ENCODE measurements around the gene ETV7. TPM values are rescaled to one million over a fixed set of nuclear protein-coding genes. Genes with fewer than 3 reads are reported as not detected.

The ETV7 gene
- total RNA-seq, 3 donors from 2014 or later = 2.6 to 5.7 (median 2.8) TPM

DNA sequence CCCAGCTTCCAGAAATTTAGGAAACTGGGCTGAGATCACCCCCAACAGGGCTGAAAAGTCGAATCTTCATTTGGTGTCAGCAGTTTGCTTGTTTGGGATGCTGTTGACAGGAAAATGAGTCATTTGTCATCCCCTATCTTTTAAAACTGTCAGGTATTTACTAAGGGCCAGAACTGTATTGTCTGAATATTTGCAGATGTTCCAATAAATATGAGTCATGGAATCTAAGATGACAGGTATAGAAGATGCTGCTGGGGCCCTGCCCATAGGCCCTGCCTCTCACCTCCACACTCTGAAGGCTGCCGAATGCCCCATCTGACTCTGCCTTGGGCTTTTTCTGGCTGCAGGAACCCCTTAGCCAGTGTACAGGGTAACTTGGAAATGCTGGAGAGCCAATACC is 3.9 kb downstream of the ETV7 start:
- intact Hi-C loops (cut with DNase I, micrococcal nuclease) = no loop called here
- TF ChIP-seq, protein P1, sequence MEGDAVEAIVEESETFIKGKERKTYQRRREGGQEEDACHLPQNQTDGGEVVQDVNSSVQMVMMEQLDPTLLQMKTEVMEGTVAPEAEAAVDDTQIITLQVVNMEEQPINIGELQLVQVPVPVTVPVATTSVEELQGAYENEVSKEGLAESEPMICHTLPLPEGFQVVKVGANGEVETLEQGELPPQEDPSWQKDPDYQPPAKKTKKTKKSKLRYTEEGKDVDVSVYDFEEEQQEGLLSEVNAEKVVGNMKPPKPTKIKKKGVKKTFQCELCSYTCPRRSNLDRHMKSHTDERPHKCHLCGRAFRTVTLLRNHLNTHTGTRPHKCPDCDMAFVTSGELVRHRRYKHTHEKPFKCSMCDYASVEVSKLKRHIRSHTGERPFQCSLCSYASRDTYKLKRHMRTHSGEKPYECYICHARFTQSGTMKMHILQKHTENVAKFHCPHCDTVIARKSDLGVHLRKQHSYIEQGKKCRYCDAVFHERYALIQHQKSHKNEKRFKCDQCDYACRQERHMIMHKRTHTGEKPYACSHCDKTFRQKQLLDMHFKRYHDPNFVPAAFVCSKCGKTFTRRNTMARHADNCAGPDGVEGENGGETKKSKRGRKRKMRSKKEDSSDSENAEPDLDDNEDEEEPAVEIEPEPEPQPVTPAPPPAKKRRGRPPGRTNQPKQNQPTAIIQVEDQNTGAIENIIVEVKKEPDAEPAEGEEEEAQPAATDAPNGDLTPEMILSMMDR (IDR thresholded peaks at IDR 0.05) = no peak
- H3K4me3 ChIP-seq = no peak overlapping the region
- no peak for DNase-seq
- H3K9me3 ChIP-seq = no peaks in the 10 kb centered on the region
- no peaks in the 10 kb centered on the region for H3K36me3 ChIP-seq (ENCODE audit: low read depth)
- no peaks in the 10 kb centered on the region for H3K4me1 ChIP-seq (ENCODE audit: low read depth)
- ATAC-seq = no peak

DNA sequence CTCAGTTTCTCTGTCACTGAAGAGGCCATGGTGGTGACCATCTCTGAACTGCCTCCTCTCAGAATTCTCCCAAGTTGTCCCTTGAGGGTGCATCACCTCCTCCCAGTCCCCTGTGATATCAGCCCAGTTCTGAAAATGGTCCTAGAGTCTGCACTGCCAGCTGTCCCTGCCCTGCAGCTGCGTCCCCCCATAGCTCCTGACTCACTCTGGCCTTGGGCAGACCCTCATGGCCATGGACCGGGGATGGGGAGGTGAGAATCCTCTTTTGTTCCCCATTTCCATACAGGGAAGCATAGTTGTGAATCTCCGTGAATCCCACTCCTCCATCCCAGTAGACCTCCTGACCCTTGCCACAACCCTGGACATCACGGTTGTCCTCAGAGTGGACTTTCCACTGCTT is 4.5 kb downstream of the ETV7 start:
- DNase-seq (no peak), ATAC-seq (no peak)
- intact Hi-C loops (cut with DNase I, micrococcal nuclease) = no loop called here
- no peaks in the 10 kb centered on the region for H3K36me3 ChIP-seq (ENCODE audit: low read depth)
- no peaks in the 10 kb centered on the region for H3K9me3 ChIP-seq
- H3K4me3 ChIP-seq = no peak overlapping the region
- TF ChIP-seq, protein P1 (IDR thresholded peaks at IDR 0.05) = no peak
- H3K4me1 ChIP-seq (ENCODE audit: low read depth) = no peaks in the 10 kb centered on the region

- Histone ChIP-seq H3K9me3 (no peaks in the 10 kb centered on the region), H3K36me3 (ENCODE audit: low read depth) (no peaks in the 10 kb centered on the region), H3K4me3 (no peak overlapping the region), H3K4me1 (ENCODE audit: low read depth) (no peaks in the 10 kb centered on the region)
- no peak for ATAC-seq
- DNase-seq = no peak
- intact Hi-C loops (cut with DNase I, micrococcal nuclease) = no loop called here
- TF ChIP-seq, protein P1 (IDR thresholded peaks at IDR 0.05) = no peak
Observed at GRCh38 chr6:36381502-36382389, 5.7 kb downstream of the ETV7 start.

DNA sequence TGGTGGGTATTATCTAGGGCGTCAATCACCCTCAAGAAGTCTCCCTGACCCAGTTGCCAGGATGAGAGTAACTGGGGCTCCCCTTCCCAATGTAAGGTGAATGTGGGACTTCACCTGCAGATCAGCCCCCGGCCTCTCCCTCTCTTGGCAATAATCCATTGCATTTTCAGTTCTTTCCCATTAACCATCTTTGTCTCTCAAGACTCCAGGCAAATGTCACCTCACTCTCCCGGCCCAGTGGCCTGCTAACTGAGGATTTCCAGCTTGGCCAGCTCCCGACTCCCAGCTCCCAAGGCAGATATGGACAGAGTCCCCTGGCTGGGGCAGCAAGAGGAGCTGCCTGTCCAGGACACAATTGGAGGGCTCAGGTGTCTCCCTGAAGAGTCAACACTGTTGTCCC is 7.3 kb downstream of the ETV7 start:
- DNase-seq (no peak), ATAC-seq (no peak)
- intact Hi-C loops (cut with DNase I, micrococcal nuclease) = no loop called here
- no peaks in the 10 kb centered on the region for H3K4me1 ChIP-seq (ENCODE audit: low read depth)
- no peaks in the 10 kb centered on the region for H3K9me3 ChIP-seq
- H3K4me3 ChIP-seq = no peak overlapping the region
- TF ChIP-seq, protein P1 (IDR thresholded peaks at IDR 0.05) = no peak
- no peaks in the 10 kb centered on the region for H3K36me3 ChIP-seq (ENCODE audit: low read depth)

GRCh38 chr6:36378936-36379335 is 8.5 kb downstream of the ETV7 start:
- TF ChIP-seq, protein P1 (IDR thresholded peaks at IDR 0.05) = no peak
- no peaks in the 10 kb centered on the region for H3K36me3 ChIP-seq (ENCODE audit: low read depth)
- DNase-seq = no peak

More at GRCh38 chr6:36378936-36379335, 8.5 kb downstream of the ETV7 start:
- Histone ChIP-seq H3K9me3 (no peaks in the 10 kb centered on the region), H3K4me3 (no peak overlapping the region), H3K4me1 (ENCODE audit: low read depth) (no peaks in the 10 kb centered on the region)
- intact Hi-C loops (cut with DNase I, micrococcal nuclease) = no loop called here
- no peak for ATAC-seq
